HT1080 (cell line): Measurements from ENCODE around the gene DEDD. TPM values are rescaled to one million over a fixed set of nuclear protein-coding genes. Genes with fewer than 3 reads are reported as not detected.

Experiments
- DNase-seq: peaks from one replicate; pipeline ENCODE4 v3.0.0-alpha.2; 2015; ENCODE audit warnings: low read depth
- total RNA-seq: library from RNA; depleted of rRNA; stranded (reverse); fragments of >200 nt; shearing (Covaris generic); gene quantifications from 2 replicates; pipeline ENCODE4 v1.2.3, GENCODE V29; 2014

The DEDD gene
- total RNA-seq, 1 experiment from 2014 or later = 42.6 TPM

GRCh38 chr1:161095230-161095629 is 37.2 kb downstream of the DEDD start:
- no peak for DNase-seq

- no peak for DNase-seq
These were observed 38.0 kb downstream of the DEDD start for GRCh38 chr1:161094481-161094880.

GRCh38 chr1:161092621-161093028 is 39.8 kb downstream of the DEDD start:
- peak; percentile 77 for DNase-seq

- no peak for DNase-seq
These were observed 40.5 kb downstream of the DEDD start for GRCh38 chr1:161091796-161092507.

GRCh38 chr1:161091093-161091492 is 41.4 kb downstream of the DEDD start:
- no peak for DNase-seq

GRCh38 chr1:161090617-161091016 is 41.9 kb downstream of the DEDD start:
- DNase-seq = no peak

GRCh38 chr1:161089938-161090337 is 42.5 kb downstream of the DEDD start:
- no peak for DNase-seq

- no peak for DNase-seq
These were observed 43.1 kb downstream of the DEDD start, which contains the start of gene NECTIN4 for GRCh38 chr1:161089251-161089924. TSS of gene NECTIN4 (minus strand) at chr1:161089558. CDS start at chr1:161089296, 262 bp downstream.

- peak; percentile 70 for DNase-seq
These were observed 43.8 kb downstream of the DEDD start for GRCh38 chr1:161088587-161089110.

- no peak for DNase-seq
These were observed 46.0 kb downstream of the DEDD start for GRCh38 chr1:161086457-161086856.

- DNase-seq = no peak
These were observed 47.3 kb downstream of the DEDD start for GRCh38 chr1:161085165-161085564.

- no peak for DNase-seq
These were observed 47.9 kb downstream of the DEDD start for GRCh38 chr1:161084597-161084988.

- DNase-seq = no peak
These were observed 48.5 kb downstream of the DEDD start for GRCh38 chr1:161083748-161084596.

GRCh38 chr1:161082996-161083747 is 49.3 kb downstream of the DEDD start:
- DNase-seq = peak; percentile 93

GRCh38 chr1:161082483-161082882 is 50.0 kb downstream of the DEDD start:
- DNase-seq = no peak

GRCh38 chr1:161081519-161081918 is 50.9 kb downstream of the DEDD start:
- DNase-seq = no peak

GRCh38 chr1:161080441-161081405 is 51.7 kb downstream of the DEDD start:
- no peak for DNase-seq

- DNase-seq = no peak
These were observed 52.9 kb downstream of the DEDD start for GRCh38 chr1:161079436-161080110.

- DNase-seq = no peak
These were observed 55.0 kb downstream of the DEDD start for GRCh38 chr1:161077426-161077825.
